CD4-positive, alpha-beta T cell treated with Interleukin-17A for 4 hours (primary cell): ENCODE measurements around the gene SYT1.
"Not testable (repeated sequence)": the region's sequence is repeated elsewhere in the genome, so short reads cannot be mapped to it uniquely, and the experiment has no call there.

ENCODE experiments used
- DNase-seq: peaks from one replicate; pipeline ENCODE4 v3.0.0-alpha.2; 2020; ENCODE audit warnings: mixed read lengths

SYT1 gene

DNA sequence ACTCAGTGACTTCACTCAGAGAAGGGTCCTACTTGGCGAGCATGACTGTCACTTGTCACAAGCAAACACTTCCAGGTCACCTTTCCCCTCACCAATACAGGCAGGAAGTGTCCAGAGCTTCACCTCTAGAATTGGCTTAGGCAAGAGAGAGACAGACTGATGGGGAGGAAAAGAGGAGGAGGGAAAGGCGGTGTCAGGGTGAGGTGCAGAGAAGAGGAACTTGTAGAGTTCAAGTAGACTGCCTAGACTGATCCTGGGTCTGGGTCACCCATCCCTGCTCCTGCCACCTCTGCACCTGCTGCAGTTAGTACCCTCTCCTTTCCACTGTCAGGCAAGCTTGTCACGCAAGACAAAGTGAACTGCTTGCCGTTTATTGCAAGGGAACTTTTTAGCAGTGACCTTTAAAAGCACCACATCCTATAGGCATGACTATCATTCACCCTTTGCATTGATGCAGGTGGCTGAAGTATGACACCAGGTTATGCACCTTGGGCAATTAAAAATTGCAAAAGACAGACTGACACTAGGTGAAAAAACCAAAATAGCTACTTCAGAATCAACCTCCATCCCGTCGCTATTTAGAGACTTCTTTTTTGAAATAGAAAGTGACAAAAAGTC lies 292.4 kb downstream of the SYT1 start:
- DNase-seq: no peak

DNA sequence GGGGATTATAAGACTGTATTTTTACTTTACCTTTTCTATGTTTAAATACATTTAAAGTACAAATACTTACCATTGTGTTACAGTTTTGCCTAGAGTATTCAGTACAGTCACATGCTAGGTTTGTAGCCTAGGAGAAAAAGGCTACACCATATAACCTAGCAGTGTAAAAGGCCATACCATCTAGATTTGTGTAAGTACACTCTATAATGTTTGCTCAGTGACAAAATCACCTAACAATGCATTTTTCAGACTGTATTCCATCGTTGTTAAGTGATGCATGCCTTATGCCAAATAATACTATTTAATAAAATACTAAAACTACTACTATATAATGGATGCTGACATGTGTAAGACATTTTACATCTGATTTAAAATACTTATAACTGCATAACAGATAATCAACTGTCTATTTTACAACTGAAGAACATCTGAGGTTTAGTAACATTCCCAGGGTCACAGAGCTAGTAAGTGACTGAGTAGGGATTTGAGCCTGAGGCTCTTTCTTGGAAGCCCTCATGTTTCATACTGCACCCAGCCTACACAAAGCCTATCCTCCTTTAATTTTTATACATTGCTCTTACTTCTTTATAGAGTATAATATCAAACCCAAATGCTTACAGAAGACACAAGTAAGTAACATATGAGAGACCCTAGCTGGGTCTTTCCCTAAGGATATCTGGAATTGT lies 296.8 kb downstream of the SYT1 start:
- no peak for DNase-seq

DNA sequence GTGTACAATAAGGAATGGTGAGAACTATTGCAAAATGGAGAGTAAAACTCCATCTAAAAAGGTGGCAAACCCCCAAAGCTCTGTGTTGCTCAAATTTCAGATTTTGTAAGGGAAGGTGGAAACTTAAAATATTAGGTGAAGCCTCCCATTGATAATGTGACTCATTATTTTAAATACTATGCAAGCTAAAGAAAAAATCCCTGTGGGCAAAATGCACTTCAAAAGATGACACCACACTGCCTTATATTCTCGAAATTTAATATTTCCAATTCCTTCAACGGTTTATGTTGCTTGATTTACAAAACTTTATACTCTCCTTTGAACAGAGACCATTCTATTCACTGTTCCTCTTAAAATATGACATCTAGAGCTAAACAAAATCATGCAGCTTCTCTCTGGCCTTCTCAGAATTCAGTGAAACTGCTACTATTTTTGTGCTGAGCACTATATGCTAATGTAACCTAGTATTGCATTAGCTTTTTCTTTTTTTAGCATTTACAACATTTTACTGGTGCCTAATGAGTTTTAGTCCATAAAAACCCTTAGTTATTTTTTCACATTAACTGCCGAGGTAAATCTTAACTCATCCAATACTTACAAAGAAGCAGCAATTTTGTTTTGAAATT lies 297.7 kb downstream of the SYT1 start:
- no peak for DNase-seq

DNA sequence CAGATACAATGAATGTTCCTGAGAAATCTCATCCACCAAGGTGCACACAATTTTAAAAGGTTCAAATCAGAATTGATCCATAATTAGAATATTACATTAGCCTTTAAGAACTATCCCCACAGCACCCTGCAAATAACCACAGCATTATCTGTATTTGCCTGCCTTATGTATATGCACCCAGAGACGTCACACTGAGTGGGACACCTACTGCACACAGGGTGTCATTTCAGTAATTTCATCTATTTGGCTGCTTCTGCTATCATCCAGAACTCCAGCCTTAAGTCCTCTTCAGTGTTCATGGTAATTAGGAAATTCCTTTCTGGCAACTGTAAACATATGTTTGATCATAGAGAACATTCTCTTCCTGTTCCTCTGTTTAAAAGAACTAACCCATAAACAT lies 298.4 kb downstream of the SYT1 start:
- no peak for DNase-seq

DNA sequence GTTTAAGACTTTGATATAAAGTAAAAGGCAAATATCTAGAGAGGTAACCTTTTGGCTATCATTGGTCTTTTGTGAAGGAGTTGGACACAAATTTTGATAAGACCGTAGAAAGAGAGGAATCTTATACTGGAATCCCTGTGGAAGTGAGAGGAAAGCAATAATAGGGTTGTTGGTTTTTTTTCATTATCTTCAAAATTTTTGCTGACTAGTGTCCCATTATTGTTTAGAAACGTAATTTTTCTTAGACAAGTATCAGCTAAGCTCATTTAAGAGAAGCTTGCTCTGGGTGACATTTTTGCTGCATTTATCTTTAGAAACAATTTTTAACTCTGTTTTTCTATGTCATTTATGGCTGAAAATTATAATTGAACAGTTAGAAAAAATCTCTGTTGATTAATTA lies 300.3 kb downstream of the SYT1 start:
- DNase-seq: no peak

DNA sequence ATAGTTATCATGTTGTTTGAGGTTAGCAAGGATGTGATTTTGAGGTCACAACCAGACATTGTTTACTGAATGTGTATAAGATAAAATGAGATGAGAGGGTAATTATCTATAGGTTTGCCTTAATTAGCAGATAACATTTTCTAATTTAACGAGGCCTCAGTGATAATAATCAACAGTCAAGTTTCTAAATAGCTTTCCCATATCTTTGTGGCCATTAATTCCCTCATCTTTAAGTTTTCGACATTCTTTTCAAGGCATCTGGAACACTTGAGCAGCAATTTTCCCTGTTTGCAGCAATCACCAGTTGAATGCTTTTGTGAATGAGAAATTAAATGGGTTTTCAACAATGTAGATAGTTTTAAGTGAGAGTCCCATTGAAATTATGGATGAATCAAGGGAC lies 304.1 kb downstream of the SYT1 start:
- DNase-seq: no peak

DNA sequence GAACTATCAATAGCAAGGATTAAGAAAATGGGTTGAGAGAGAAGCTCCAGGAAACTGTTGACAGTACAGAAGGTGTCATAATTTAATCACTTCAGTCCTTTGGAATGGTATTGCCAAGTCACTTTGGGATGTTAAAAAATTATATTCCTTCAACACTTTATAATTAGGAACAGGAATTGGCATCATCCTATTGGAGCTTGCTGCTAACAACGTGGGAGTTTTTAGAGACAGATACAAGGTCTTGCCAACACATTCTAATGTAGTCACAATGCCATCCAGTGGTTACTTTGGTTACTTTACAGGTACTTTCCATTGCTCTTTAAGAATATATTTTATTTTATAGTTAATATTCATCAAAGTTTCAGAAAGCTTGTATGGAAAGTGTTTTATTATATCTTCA lies 310.1 kb downstream of the SYT1 start:
- no peak for DNase-seq

DNA sequence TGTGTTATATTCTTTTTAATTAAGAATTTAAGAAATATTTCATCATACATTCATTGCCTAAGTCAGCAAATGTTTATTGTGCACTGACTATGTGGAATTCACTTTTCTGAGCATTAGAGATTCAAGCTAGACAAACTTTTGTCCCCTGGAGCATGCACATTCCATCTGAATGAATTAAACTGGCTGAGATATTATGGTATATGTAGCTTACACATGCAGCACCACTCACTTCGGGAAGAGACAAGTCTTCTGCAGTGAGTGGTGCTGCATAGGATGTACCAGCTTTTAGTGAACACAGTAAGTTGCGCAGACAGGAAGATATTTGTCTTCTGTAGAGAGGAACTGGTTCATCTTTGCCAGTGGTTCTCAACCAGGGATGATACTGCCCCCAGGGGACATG lies 318.4 kb downstream of the SYT1 start:
- DNase-seq: no peak

DNA sequence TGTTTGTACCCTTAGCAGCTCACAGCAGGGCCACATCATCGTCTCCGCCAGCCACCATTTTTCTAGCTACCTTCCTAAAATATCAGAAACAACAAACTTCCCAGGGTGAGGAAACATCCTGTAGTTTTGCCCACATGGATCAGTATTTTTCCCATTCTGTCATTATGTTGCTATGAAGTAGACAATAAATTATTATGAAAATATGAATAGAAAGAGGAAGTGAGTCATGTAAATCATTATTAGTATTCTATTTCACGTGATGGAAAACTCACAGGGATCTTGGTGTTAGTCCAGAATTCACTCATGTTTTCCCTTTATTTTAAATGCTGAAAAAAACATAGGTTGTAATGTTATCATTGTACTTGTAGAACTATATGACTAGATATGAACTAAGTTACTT lies 319.4 kb downstream of the SYT1 start:
- DNase-seq: no peak

DNA sequence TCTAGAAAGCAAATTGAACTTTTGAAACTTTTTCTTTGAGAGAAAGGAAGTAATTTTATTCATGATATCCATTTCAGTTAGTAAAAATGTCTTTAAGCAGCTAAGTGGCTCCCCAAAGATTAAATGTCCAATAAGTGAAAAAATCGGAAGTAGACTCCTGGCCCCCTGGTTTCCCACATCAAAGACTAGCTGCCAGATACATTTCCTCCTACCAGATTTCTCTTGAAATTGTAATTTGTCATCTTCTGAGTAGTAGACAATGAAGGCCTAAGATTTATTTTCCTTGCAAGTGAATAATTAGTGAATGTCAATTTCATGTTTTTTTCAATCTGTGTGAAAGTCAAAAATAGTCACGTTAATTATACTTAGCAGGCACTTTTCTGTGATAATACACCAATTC lies 321.9 kb downstream of the SYT1 start:
- no peak for DNase-seq

DNA sequence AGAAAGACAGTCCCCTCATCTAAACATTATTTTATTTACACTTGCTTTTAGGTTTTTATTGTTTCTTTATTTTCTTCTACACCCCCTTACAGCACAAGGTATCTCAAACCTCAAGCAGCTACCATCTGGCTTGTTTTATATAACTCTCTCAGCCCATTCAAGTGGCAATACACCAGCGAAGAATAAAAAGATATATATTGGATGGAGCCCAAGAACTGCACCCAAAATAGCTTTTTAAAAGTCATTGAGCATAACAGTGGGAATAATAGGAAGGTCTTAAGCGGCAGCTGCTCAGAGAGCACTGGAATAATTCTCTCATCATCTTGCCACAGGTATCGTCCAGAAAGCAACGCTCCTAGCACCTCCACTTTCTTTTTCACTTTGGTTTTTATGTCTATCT lies 322.5 kb downstream of the SYT1 start:
- DNase-seq: no peak

DNA sequence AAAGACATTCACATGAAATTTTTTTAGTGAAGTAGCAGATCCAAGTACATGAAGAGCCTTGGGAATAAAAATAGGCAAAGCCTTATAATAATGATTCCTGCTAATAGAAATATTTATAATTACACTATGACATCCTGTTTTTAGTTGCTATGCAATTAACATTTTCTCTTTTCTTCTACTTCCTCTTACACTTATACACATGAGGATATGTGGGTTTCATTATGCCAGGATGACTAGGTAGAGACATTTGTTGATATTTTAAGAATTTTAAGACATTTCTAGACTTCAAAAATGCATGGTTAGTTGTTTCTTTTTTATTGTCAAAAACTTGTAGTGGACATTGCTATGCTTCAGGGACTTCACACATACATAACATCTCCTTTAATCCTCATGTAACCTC lies 326.8 kb downstream of the SYT1 start:
- no peak for DNase-seq

DNA sequence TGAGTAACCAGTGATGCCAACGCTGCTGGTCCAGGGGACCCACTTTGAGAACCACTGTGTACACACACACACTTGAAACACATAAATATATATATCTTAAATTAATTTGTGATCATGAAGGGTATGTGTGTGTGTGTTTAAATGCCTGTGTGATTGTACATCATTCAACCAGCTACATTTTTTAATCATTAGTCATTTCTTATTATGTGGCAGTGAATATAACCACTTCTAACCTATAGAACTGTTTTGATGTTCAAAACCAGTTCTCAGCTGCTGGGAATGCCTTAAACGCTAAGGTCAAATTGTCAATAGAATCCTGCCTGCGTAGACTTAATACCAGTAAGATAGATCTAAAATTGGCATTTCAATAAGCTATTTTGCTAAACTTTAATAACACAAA lies 330.0 kb downstream of the SYT1 start:
- DNase-seq: no peak

DNA sequence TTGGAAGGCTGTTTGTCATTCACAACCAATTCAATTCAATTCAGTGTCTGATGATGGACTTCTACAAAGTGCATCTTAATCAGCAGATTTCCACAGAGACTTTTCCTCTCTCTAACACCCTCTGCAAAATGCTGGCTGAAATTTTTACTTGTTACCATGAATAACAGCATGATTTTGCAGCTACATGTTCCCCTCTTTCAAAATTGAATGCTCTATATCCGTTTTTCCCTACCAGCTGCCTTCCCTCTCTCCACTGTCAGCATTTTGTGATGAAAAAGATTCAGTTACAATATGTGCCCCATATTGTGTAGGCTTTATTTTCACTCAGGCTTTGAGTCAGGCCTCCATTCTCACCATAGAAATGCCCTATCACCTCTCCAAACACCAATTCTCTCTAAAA lies 334.6 kb downstream of the SYT1 start:
- DNase-seq: no peak

DNA sequence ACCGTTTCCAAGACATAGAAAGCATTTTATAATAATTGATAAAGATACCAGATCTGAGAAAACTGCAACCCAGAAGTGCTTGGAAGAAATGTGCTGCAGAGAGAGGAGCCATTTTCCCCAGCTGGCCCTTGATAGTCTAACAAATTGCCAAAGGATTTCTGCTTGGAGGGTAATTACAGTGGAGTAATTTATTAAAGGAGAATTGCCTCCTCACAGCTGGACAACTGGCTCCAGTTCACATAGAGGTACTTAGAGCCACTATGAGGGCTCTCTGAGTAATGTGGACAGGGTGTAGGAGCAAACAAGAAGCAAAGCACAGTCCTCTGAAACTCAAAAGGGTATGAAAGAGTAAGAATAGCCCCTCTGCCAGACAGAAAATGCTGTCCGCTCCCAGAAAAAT lies 335.6 kb downstream of the SYT1 start:
- no peak for DNase-seq

DNA sequence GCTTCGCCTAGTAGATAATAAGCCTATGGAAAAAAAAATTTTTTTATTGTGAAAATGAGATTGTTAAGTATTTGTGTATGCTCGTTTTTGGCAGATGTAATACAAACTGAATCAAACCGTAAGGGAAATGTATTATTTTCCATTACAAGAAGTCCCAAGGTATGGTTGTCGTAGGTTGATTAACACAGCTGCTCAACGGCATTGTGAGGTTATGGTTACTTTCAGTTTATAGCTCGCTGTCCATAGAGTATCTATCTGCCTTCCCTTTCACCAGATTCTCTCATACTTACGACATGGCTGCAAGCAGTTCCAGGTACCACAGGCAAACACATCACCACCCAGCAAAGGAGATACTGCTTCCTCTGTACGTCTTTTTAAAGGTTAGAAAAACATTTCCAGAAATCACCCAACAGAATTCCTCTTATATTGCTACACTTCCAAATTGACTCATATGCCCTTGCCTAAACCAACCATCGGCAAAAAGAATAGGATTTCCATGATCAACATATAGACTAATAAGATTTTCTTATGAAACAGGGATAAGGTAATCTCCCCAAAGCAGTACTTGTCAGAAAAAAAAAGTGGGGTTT lies 338.6 kb downstream of the SYT1 start:
- no peak for DNase-seq

DNA sequence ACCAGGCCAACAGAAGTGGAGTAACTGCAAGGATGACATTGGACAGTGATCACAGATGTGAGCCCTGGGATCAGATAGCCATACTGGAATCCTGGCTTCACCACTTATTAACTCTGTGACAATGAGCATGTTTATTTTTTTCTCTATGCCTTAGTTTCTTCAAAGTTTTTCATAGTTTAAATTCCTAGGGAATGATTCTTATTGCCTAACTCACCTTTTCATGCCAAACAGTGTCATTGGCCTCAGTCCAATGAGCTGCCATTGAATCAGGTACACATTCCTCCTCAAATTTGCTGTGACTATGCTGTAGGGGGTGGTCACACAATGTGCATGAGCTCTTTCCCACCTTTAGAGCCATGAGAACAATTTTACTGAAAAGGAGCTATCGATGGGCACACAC lies 342.3 kb downstream of the SYT1 start:
- DNase-seq: no peak

DNA sequence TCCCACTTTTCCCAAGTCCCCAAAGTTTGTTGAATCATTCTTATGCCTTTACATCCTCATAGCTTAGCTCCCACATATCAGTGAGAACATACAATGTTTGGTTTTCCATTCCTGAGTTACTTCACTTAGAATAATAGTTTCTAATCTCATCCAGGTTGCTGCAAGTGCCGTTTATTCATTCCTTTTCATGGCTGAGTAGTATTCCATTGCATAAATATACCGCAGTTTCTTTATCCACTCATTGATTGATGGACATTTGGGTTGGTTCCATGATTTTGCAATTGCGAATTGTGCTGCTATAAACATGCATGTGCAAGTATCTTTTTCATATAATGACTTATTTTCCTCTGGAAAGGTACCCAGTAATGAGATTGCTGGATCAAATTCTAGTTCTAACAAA lies 345.8 kb downstream of the SYT1 start:
- not testable (repeated sequence) for DNase-seq

DNA sequence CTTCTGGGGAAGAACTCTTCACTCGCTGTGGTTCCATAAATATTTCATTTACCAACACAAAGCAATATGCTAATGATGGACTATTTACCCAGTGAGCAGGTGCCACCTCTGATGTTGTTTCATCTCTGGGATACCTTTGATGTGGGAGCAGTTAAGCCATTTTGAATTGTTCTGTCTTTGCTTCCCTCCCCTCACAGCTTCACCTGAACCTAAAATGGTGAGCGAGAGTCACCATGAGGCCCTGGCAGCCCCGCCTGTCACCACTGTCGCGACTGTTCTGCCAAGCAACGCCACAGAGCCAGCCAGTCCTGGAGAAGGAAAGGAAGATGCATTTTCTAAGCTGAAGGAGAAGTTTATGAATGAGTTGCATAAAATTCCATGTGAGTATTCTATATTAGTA lies 352.7 kb downstream of the SYT1 start:
- no peak for DNase-seq

DNA sequence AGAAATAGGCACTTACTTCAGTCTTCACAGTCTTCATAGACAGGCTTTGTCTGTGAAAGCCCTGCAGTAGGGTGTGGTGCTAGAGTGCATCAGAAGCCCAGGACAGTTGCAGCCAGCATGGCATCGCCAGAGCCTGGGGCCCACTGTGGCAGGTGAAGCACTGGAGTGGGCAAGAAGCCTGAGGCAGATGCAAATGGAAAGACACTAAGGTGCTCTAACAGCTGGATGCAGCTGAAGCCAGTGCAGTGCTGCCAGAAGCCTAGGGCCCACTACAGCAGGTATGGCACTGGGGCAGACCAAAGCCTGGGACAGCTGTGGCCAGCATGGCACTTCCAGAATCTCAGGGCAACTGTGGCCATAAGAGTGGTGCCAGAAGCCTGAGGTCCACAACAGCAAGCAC lies 358.6 kb downstream of the SYT1 start:
- DNase-seq: no peak

DNA sequence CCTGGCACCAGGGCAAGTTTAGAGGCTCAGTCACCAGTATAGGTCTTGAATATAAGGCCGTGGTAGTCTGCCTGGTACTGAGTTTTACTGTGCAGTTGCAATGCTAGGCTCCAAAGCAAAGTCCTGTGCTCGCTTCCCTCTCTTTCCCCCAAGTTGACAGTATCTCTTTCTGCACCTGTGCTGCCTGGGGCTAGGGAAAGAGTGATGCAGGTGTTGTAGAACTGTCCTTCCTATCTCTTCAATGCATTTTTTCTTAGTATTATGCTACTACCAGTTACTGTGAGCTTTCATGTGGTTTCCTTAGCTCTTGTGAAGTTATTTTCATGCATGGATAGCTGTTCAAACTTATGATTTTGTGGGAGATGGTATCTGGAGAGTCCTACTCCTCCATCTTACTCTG lies 359.2 kb downstream of the SYT1 start:
- DNase-seq: no peak

DNA sequence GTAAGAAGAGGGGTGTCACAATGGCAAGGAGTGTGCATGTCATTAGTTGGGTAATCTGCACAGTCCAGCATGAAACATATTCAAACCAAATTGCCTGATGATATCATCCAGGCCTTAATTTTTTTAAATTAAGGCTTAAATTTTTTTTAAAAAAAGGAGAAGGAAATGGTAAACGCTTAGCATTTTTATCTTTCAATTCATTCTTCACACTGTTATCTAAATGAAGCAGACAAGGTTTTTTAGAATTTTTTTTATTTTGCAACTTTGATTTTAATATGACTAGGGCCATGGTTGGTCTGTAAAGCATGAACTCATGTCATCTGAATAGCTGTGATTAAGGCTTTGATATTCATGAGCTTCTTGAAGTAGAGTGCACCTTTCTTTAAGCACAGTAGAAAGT lies 362.5 kb downstream of the SYT1 start:
- no peak for DNase-seq

DNA sequence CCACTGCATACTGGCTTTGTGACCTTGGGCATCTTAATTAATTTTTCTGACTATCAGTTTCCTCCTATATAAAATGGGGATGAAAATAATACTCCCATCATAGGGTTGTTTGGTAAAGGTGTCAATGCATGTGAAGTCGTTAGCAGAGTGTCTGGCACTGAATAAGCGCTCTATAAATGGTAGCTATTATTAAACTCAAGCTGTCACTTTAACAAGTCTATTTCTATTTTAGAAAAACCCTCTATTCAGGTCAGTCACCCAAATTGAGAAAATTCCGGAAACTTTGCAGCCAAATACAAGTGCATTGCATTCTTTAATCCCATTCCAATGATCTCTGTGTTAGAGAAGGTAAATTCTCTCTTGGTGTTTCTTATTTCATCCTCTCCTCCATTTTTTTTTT lies 363.1 kb downstream of the SYT1 start:
- no peak for DNase-seq

DNA sequence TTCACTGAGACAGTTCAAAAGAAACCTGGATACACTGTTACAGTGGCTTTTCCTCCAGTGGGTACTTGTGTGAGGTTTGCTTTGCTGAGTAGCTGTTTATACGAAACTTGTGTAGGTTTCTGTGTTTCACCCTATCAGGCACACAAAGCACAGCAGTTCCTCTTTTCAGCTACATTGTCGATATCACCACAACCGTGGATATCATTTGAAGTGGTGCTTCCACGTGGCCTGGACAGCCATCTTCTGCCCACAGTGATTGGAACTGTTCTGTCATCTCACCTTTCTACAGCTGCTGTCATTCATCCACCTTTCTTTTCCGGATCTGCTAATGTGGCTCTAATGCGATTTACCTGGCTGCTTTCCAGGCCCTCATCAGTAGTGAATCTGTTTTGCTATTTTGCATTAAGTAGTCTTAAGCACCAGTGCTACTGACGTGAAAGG lies 368.8 kb downstream of the SYT1 start:
- no peak for DNase-seq
